OCI-LY1 (cell line): Measurements from ENCODE around the gene KLC1.

Experiments
- CTCF ChIP-seq: fragments of 200-600 bp; sonication (generic), shearing (Covaris generic); IDR thresholded peaks from 2 replicates; pipeline ENCODE4 v1.5.1; 2017; ENCODE audit warnings: mild to moderate bottlenecking, antibody characterized with exemption, low read length, moderate library complexity, mixed read lengths
- EZH2 ChIP-seq: fragments of 200-600 bp; sonication (generic), shearing (Covaris generic); IDR thresholded peaks from 2 replicates; pipeline ENCODE4 v1.8.0; 2017; ENCODE audit warnings: borderline replicate concordance, mixed run types, mild to moderate bottlenecking, antibody characterized with exemption, low read length, moderate library complexity, mixed read lengths

GRCh38 chr14:103713304-103714062 lies 84.5 kb downstream of the KLC1 start:
- TF ChIP-seq EZH2 (no peak), CTCF (no peak)
